H1 (cell line): ENCODE results near the gene CADPS.

ENCODE experiments used
- CHD1 ChIP-seq: IDR thresholded peaks from 2 replicates; pipeline ENCODE4 v1.6.1; 2012; ENCODE audit warnings: low read depth, low read length, improper control_type of control experiment
- EGR1 ChIP-seq: IDR thresholded peaks from 2 replicates; pipeline ENCODE4 v1.6.1; 2011; ENCODE audit warnings: low read depth, low read length, borderline replicate concordance
- PHF8 ChIP-seq: fragments of 200-600 bp; sonication (generic); conservative IDR thresholded peaks from 2 replicates; pipeline ENCODE4 v1.7.1; 2012; ENCODE audit warnings: low read depth, mild to moderate bottlenecking, inconsistent platforms, low read length, moderate library complexity
- POLR2A ChIP-seq, 2 experiments: IDR thresholded peaks; 1 replicate in 1 of 2; 2 replicates in 1 of 2; pipeline ENCODE4 v1.6.1; 2011; ENCODE audit warnings: low read depth in 2 of 2, low read length in 2 of 2, mild to moderate bottlenecking in 2 of 2; ENCODE audit errors: control extremely low read depth in 1 of 2
- POLR2AphosphoS5 ChIP-seq: IDR thresholded peaks from 2 replicates; pipeline ENCODE4 v1.6.1; 2011; ENCODE audit warnings: low read depth, low read length
- TEAD4 ChIP-seq: IDR thresholded peaks from 2 replicates; pipeline ENCODE4 v1.6.1; 2012; ENCODE audit warnings: low read depth, low read length, inconsistent platforms, mixed read lengths

DNA sequence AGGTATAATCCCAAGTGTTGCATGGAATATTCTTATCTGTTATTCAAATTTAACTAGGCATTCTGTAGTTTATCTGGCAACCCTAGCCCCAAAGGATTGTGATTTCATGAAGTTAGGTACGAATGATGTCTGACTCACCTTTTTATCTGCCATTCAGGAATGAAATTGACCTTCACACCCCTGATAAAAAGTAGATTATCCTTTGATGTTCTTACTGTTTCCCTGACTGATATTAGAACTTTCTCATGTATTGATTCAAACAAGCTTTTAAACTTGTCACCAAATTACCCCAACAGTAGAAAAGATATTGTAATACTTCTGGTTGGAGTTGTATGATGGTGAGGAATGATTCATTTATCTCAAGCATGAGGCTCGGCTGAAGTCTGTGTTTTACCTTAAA, 43.6 kb upstream of the CADPS start:
- TF ChIP-seq CHD1 (no peak), TEAD4 (no peak), EGR1 (no peak), PHF8 (no peak), POLR2A (IDR thresholded peaks at IDR 0.05; ENCODE audit: control extremely low read depth in 1 of 2, low read depth in 2 of 2, low read length in 2 of 2) (no peak), POLR2AphosphoS5 (no peak)
